H1 (cell line): ENCODE data around the gene SNX13. TPM values are rescaled to one million over a fixed set of nuclear protein-coding genes. Genes with fewer than 3 reads are reported as not detected.

Experiments
- CTCF ChIA-PET: fragments of 300-600 bp; sonication (Branson Sonifier 250); formaldehyde crosslinking; loops from one replicate; lab custom pipeline; 2021; ENCODE audit not compliant: partially characterized antibody; lab: Charles Lee
- POLR2A ChIA-PET: fragments of 300-600 bp; sonication (Branson Sonifier 250); formaldehyde crosslinking; loops from one replicate; lab custom pipeline; 2021; ENCODE audit warnings: inconsistent platforms; ENCODE audit not compliant: partially characterized antibody; lab: Charles Lee
- DNase-seq, 2 experiments: peaks; one replicate each; pipeline versions ENCODE4 v3.0.0 to v3.0.0-alpha.2; 2010 to 2022; ENCODE audit warnings: low spot score in 2 of 2, low read depth in 1 of 2, mixed read lengths in 1 of 2
- FAIRE-seq: peaks from 2 replicates; lab custom pipeline; 2011; peaks lifted over from hg19 to GRCh38; lab: Jason Lieb, UNC
- H2AFZ ChIP-seq: 2 replicates; pipeline ENCODE4 v1.8.1; 2012; ENCODE audit warnings: low read length, inconsistent platforms
- H2AK5ac ChIP-seq: 2 replicates; pipeline ENCODE4 v1.6.1; 2013; ENCODE audit warnings: low read depth, low read length
- H2BK120ac ChIP-seq: replicated peaks from 2 replicates; pipeline ENCODE3; 2013; ENCODE audit warnings: low read depth, low read length, inconsistent platforms
- H2BK12ac ChIP-seq: 2 replicates; pipeline ENCODE4 v1.6.1; 2013; ENCODE audit warnings: low read depth, low read length
- H2BK15ac ChIP-seq: 2 replicates; pipeline ENCODE4 v1.6.1; 2013; ENCODE audit warnings: low read length
- H2BK20ac ChIP-seq: 2 replicates; pipeline ENCODE4 v1.6.1; 2013; ENCODE audit warnings: low read length
- H2BK5ac ChIP-seq: 2 replicates; pipeline ENCODE4 v1.6.1; 2013; ENCODE audit warnings: low read depth, low read length
- H3K14ac ChIP-seq: 2 replicates; pipeline ENCODE4 v1.6.1; 2013; ENCODE audit warnings: inconsistent platforms; ENCODE audit not compliant: insufficient read length
- H3K18ac ChIP-seq: 2 replicates; pipeline ENCODE4 v1.6.1; 2013; ENCODE audit warnings: low read length; ENCODE audit errors: extremely low read depth
- H3K23ac ChIP-seq: 2 replicates; pipeline ENCODE4 v1.6.1; 2013; ENCODE audit warnings: inconsistent platforms; ENCODE audit not compliant: insufficient read length
- H3K23me2 ChIP-seq: 2 replicates; pipeline ENCODE4 v1.6.1; 2013; ENCODE audit warnings: low read depth, low read length
- H3K27ac ChIP-seq: 2 replicates; pipeline ENCODE4 v1.6.1; 2011; ENCODE audit warnings: low read depth, low read length, inconsistent platforms
- H3K27me3 ChIP-seq, 4 experiments: replicated peaks in 1 of 4; 1 replicate in 1 of 4; 2 replicates in 3 of 4; pipeline versions ENCODE4 v1.6.1 to v1.8.1; 2011 to 2013; ENCODE audit warnings: low read length in 3 of 4, mild to moderate bottlenecking in 3 of 4, inconsistent platforms in 2 of 4, mixed read lengths in 2 of 4, moderate library complexity in 1 of 4; ENCODE audit not compliant: control insufficient read depth in 3 of 4, insufficient read depth in 3 of 4; ENCODE audit errors: extremely low read depth in 1 of 4
- H3K36me3 ChIP-seq, 4 experiments: 2 replicates each; pipeline versions ENCODE4 v1.6.1 to v1.8.1; 2011 to 2013; ENCODE audit warnings: mild to moderate bottlenecking in 4 of 4, low read length in 3 of 4, moderate library complexity in 2 of 4, control low read depth in 1 of 4, inconsistent platforms in 1 of 4; ENCODE audit not compliant: insufficient read depth in 4 of 4, control insufficient read depth in 2 of 4
- H3K4ac ChIP-seq: replicated peaks from 2 replicates; pipeline ENCODE3; 2013; ENCODE audit warnings: low read length, low read depth, mixed read lengths, inconsistent platforms; ENCODE audit not compliant: insufficient read length
- H3K4me1 ChIP-seq, 4 experiments: replicated peaks in 1 of 4; 1 replicate in 1 of 4; 2 replicates in 3 of 4; pipeline versions ENCODE4 v1.6.1 to v1.8.1; 2011 to 2013; ENCODE audit warnings: low read length in 3 of 4, inconsistent platforms in 2 of 4, mixed read lengths in 1 of 4; ENCODE audit not compliant: insufficient read depth in 4 of 4, control insufficient read depth in 3 of 4
- H3K4me2 ChIP-seq, 2 experiments: 2 replicates each; pipeline versions ENCODE4 v1.6.1 to v1.8.1; 2011 to 2013; ENCODE audit warnings: low read depth in 2 of 2, low read length in 2 of 2, control low read depth in 1 of 2, inconsistent platforms in 1 of 2, mild to moderate bottlenecking in 1 of 2; ENCODE audit not compliant: insufficient read depth in 1 of 2
- H3K4me3 ChIP-seq, 4 experiments: fragments of 200-600, 300-600 bp in 1 of 4; sonication (generic), shearing (Covaris generic), sonication (Bioruptor Twin) in 1 of 4; 2 replicates each; pipeline versions ENCODE4 v1.5.1 to v1.8.1; 2011 to 2016; ENCODE audit warnings: low read length in 4 of 4, low read depth in 3 of 4, control low read depth in 2 of 4, inconsistent platforms in 2 of 4, mild to moderate bottlenecking in 2 of 4, mixed read lengths in 1 of 4, moderate library complexity in 1 of 4; ENCODE audit not compliant: insufficient read depth in 2 of 4; ENCODE audit errors: extremely low read depth in 1 of 4
- H3K56ac ChIP-seq: replicated peaks from 2 replicates; pipeline ENCODE3; 2013; ENCODE audit warnings: low read depth, mild to moderate bottlenecking, mixed read lengths, low read length, inconsistent platforms; ENCODE audit not compliant: insufficient read length
- H3K79me1 ChIP-seq: 2 replicates; pipeline ENCODE4 v1.6.1; 2013; ENCODE audit warnings: low read depth, low read length, control low read depth
- H3K79me2 ChIP-seq, 2 experiments: 2 replicates each; pipeline versions ENCODE4 v1.6.1 to v1.8.1; 2012 to 2013; ENCODE audit warnings: low read length in 2 of 2, mild to moderate bottlenecking in 2 of 2, inconsistent platforms in 1 of 2; ENCODE audit not compliant: insufficient read depth in 2 of 2, control insufficient read depth in 1 of 2
- H3K9ac ChIP-seq, 4 experiments: replicated peaks in 1 of 4; 1 replicate in 1 of 4; 2 replicates in 3 of 4; pipeline versions ENCODE4 v1.6.1 to v1.8.1; 2011 to 2013; ENCODE audit warnings: low read depth in 3 of 4, low read length in 3 of 4, control low read depth in 2 of 4, mild to moderate bottlenecking in 2 of 4, moderate library complexity in 2 of 4, inconsistent platforms in 1 of 4; ENCODE audit errors: extremely low read depth in 1 of 4
- H3K9me3 ChIP-seq, 2 experiments: 2 replicates each; pipeline versions ENCODE4 v1.6.1 to v1.8.1; 2012 to 2013; ENCODE audit warnings: mild to moderate bottlenecking in 2 of 2, moderate library complexity in 2 of 2, control low read depth in 1 of 2, inconsistent platforms in 1 of 2, low read depth in 1 of 2, low read length in 1 of 2, mixed read lengths in 1 of 2; ENCODE audit not compliant: insufficient read depth in 2 of 2
- H4K20me1 ChIP-seq, 2 experiments: replicated peaks in 1 of 2; 2 replicates each; pipeline versions ENCODE3 to v1.8.1; 2011 to 2013; ENCODE audit warnings: inconsistent platforms in 2 of 2, low read length in 2 of 2, mild to moderate bottlenecking in 1 of 2; ENCODE audit not compliant: insufficient read depth in 2 of 2, control insufficient read depth in 1 of 2
- H4K5ac ChIP-seq: 2 replicates; pipeline ENCODE4 v1.6.1; 2013; ENCODE audit warnings: low read length, low read depth, mixed read lengths, inconsistent platforms; ENCODE audit not compliant: insufficient read length
- H4K8ac ChIP-seq: 2 replicates; pipeline ENCODE4 v1.8.0; 2013; ENCODE audit warnings: mild to moderate bottlenecking, moderate library complexity, low read length, inconsistent platforms; ENCODE audit not compliant: insufficient read depth; ENCODE audit errors: extremely low read depth
- H4K91ac ChIP-seq: replicated peaks from 2 replicates; pipeline ENCODE3; 2013; ENCODE audit warnings: low read length, mixed read lengths, inconsistent platforms; ENCODE audit not compliant: insufficient read length
- POU5F1 ChIP-seq: IDR thresholded peaks from 2 replicates; pipeline ENCODE4 v1.6.1; 2011; ENCODE audit warnings: low read depth, mild to moderate bottlenecking, low read length, moderate library complexity
- WGBS, 2 experiments: shearing (Covaris generic) in 1 of 2; methylation state at CpG; one replicate each; pipeline versions ENCODE4 v1.1.6 to v1.1.7; 2013 to 2015; ENCODE audit warnings: low lambda C conversion rate in 2 of 2, mixed read lengths in 2 of 2, inconsistent platforms in 1 of 2, low coverage in 1 of 2, missing lambda C conversion rate in 1 of 2; ENCODE audit not compliant: insufficient replicate concordance in 2 of 2, insufficient coverage in 1 of 2, insufficient read length in 1 of 2; ENCODE audit errors: extremely low coverage in 1 of 2, missing lambda C conversion rate in 1 of 2; 5-methylcytosine and 5-hydroxymethylcytosine counted together
- polyA plus RNA-seq, 7 experiments: library from polyadenylated mRNA; depleted of rRNA in 3 of 7; stranded (reverse) in 5 of 7; unstranded in 2 of 7; fragments of >200 nt in 5 of 7; fragments of 200-250 nt in 2 of 7; gene quantifications; 1 replicate in 5 of 7; 2 replicates in 1 of 7; 4 replicates in 1 of 7; pipeline versions ENCODE4 v1.2.1 to v1.2.3, GENCODE V29; 2011 to 2013; ENCODE audit warnings: missing spikeins in 2 of 7, mixed read lengths in 2 of 7
- total RNA-seq: library from RNA; stranded (reverse); fragmentation: NEBNext Ultra II Directional; extraction: Animal tissue kit (Norgen Biotek cat#: 25700); gene quantifications from 2 replicates; pipeline ENCODE4 v1.2.1, GENCODE V29; 2021

Gene SNX13
- total and polyA plus RNA-seq, 2 of the 8 experiments (the other 6 are each of a cell fraction or from before 2014, with no cell fraction given): 5.5 to 27.4 TPM

DNA sequence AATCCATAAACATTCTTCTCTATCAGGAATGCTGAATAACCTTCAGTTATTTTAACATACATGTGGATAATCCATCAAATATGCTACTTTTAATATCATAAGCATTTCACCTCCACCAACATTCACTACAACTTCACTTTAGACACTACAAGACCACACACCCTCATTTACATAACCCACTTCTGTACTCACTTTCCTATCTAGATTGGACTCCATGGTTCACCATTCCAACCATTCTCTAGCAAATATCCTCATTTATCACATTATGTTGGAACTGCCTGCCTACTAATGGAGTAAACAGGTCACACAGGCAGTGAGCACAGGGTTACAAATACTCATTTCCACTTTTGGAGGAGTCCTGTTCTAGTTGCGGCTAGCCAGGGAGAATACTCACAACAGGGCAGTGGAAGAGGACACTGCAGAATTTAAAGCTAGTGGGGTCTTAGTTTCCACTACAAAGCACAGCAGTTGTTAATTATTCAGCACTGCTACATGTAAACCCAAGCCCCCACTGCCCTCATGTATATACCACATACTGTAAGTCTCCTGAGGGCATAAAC, 18.4 kb downstream of the SNX13 start:
- H3K18ac ChIP-seq: no peak overlapping the region
- peaks cover 3% of the 10 kb centered on the region; the same call in 1 of the 2 replicates for H3K79me1 ChIP-seq
- no peak overlapping the region for H2BK20ac ChIP-seq
- H3K14ac ChIP-seq: no peak overlapping the region
- peaks cover 0 to 100% of the 10 kb centered on the region in 2 experiments; a peak in 3 of 4 replicates for H3K79me2 ChIP-seq
- no peak overlapping the region for H3K4me3 ChIP-seq
- H2BK120ac ChIP-seq: no peak overlapping the region
- no peak overlapping the region for H2BK12ac ChIP-seq
- no peak overlapping the region for H4K5ac ChIP-seq
- no peaks in the 10 kb centered on the region for H3K27me3 ChIP-seq
- no peak for TF ChIP-seq POU5F1
- H3K56ac ChIP-seq: no peak overlapping the region
- no peak overlapping the region for H3K23ac ChIP-seq
- peaks cover 2 to 15% (median 7%) of the 10 kb centered on the region in 4 experiments; a peak in 4 of 7 replicates for H3K4me1 ChIP-seq
- FAIRE-seq: no peak
- H2BK5ac ChIP-seq: no peak overlapping the region
- CTCF ChIA-PET: interaction anchor here (1.1 to 1.4 kb wide), 2 partner anchors 9 to 152 kb away, joined by 3 read pairs; no protein-coding TSS in a partner anchor
- H4K91ac ChIP-seq: no peak overlapping the region
- H3K23me2 ChIP-seq: no peaks in the 10 kb centered on the region
- DNase-seq: no peak
- no peak overlapping the region for H3K9ac ChIP-seq
- no peak overlapping the region for H2BK15ac ChIP-seq
- no peaks in the 10 kb centered on the region for H3K36me3 ChIP-seq
- no peak overlapping the region for H3K4ac ChIP-seq
- no peak overlapping the region for H2AK5ac ChIP-seq
- peaks cover 0 to 2% of the 10 kb centered on the region in 2 experiments for H4K20me1 ChIP-seq
- POLR2A ChIA-PET: no interaction called here
- H3K27ac ChIP-seq: no peak overlapping the region
- 80% methylated on average over 1 of the region's 1 CpG; no CpG with 5 or more reads in 1 of the 2 experiments for WGBS, 2 experiments
- no peak overlapping the region for H2AFZ ChIP-seq
- H3K4me2 ChIP-seq: no peak overlapping the region
- H4K8ac ChIP-seq: no peak overlapping the region
- H3K9me3 ChIP-seq: no peaks in the 10 kb centered on the region
